ENCODE data around the gene ACSM4.
"Not testable (repeated sequence)": the region's sequence is repeated elsewhere in the genome, so short reads cannot be mapped to it uniquely, and the experiment has no call there.

The ACSM4 gene

GRCh38 chr12:7282844-7283243 is 21.0 kb upstream of the ACSM4 start:
- no peak for TF ChIP-seq CTCF (IDR thresholded peaks at IDR 0.05; ENCODE audit: insufficient read depth, low read depth, low read length, missing control alignments)
- no peak overlapping the region for H3K4me3 ChIP-seq (ENCODE audit: low read length)
- DNase-seq (ENCODE audit: low read depth), result no peak

GRCh38 chr12:7289743-7290142 is 14.1 kb upstream of the ACSM4 start:
- H3K4me3 ChIP-seq (ENCODE audit: low read length), result no peak overlapping the region
- TF ChIP-seq CTCF (IDR thresholded peaks at IDR 0.05; ENCODE audit: insufficient read depth, low read depth, low read length, missing control alignments), result no peak
- no peak for DNase-seq (ENCODE audit: low read depth)

- not testable (repeated sequence) for H3K4me3 ChIP-seq (ENCODE audit: low read length); DNase-seq (ENCODE audit: low read depth)
Observed at GRCh38 chr12:7290588-7290987, 13.3 kb upstream of the ACSM4 start.

- no peak for DNase-seq (ENCODE audit: low read depth)
- no peak overlapping the region for H3K4me3 ChIP-seq (ENCODE audit: low read length)
- no peak for TF ChIP-seq CTCF (IDR thresholded peaks at IDR 0.05; ENCODE audit: insufficient read depth, low read depth, low read length, missing control alignments)
Observed at GRCh38 chr12:7292300-7292699, 11.6 kb upstream of the ACSM4 start.

GRCh38 chr12:7293670-7294069 is 10.2 kb upstream of the ACSM4 start:
- H3K4me3 ChIP-seq (ENCODE audit: low read length), result no peak overlapping the region
- TF ChIP-seq CTCF (IDR thresholded peaks at IDR 0.05; ENCODE audit: insufficient read depth, low read depth, low read length, missing control alignments), result no peak
- DNase-seq (ENCODE audit: low read depth), result no peak

GRCh38 chr12:7295529-7295928 is 8.3 kb upstream of the ACSM4 start:
- H3K4me3 ChIP-seq (ENCODE audit: low read length), result no peak overlapping the region
- no peak for TF ChIP-seq CTCF (IDR thresholded peaks at IDR 0.05; ENCODE audit: insufficient read depth, low read depth, low read length, missing control alignments)
- DNase-seq (ENCODE audit: low read depth), result no peak

- TF ChIP-seq CTCF (IDR thresholded peaks at IDR 0.05; ENCODE audit: insufficient read depth, low read depth, low read length, missing control alignments), result no peak
- no peak overlapping the region for H3K4me3 ChIP-seq (ENCODE audit: low read length)
- DNase-seq (ENCODE audit: low read depth), result no peak
Observed at GRCh38 chr12:7297865-7298264, 6.0 kb upstream of the ACSM4 start.

Measured in epithelial cell of esophagus (primary cell).